Transverse colon (tissue), 4 donors: ENCODE measurements around the gene B4GALNT3. TPM values are rescaled to one million over a fixed set of nuclear protein-coding genes. Genes with fewer than 3 reads are reported as not detected.

Experiments
- DNase-seq: peaks from one replicate; pipeline ENCODE4 v3.0.0-alpha.2; 2019
- H3K27ac ChIP-seq, 4 donors: fragments of 200-600 bp; sonication (generic); 2 replicates each; pipeline ENCODE4 v1.5.1; 2016 to 2018; ENCODE audit warnings: inconsistent platforms in 4 of 4
- H3K27me3 ChIP-seq: fragments of 200-600 bp; sonication (generic); 2 replicates; pipeline ENCODE4 v1.5.1; 2017; ENCODE audit warnings: inconsistent platforms
- H3K36me3 ChIP-seq, 4 donors: fragments of 200-600 bp; sonication (generic); 2 replicates each; pipeline ENCODE4 v1.5.1; 2017 to 2019; ENCODE audit warnings: inconsistent platforms in 4 of 4
- H3K4me1 ChIP-seq, 4 donors: fragments of 200-600 bp; sonication (generic); 2 replicates each; pipeline ENCODE4 v1.5.1; 2017 to 2020; ENCODE audit warnings: inconsistent platforms in 4 of 4
- H3K4me3 ChIP-seq, 4 donors: fragments of 200-600 bp; sonication (generic); 1 replicate in 1 of 4; 2 replicates in 3 of 4; pipeline versions ENCODE4 v1.5.1 to v1.6.1; 2017 to 2019; ENCODE audit warnings: inconsistent platforms in 4 of 4
- H3K9me3 ChIP-seq, 2 donors: fragments of 200-600 bp; sonication (generic); 2 replicates each; pipeline ENCODE4 v1.5.1; 2017 to 2019; ENCODE audit warnings: inconsistent platforms in 2 of 2
- EP300 ChIP-seq: sonication (generic); formaldehyde crosslinking; IDR thresholded peaks from one replicate; pipeline ENCODE4 v1.6.1; 2017; ENCODE audit warnings: antibody characterized with exemption, low read depth
- POLR2A ChIP-seq: fragments of 450-650 bp; IDR thresholded peaks from one replicate; pipeline ENCODE4 v1.6.1; 2016; ENCODE audit warnings: antibody characterized with exemption, mild to moderate bottlenecking, moderate library complexity
- POLR2AphosphoS5 ChIP-seq, 3 donors: sonication (generic); formaldehyde crosslinking; IDR thresholded peaks; one replicate each; pipeline ENCODE4 v1.6.1; 2016; ENCODE audit warnings: antibody characterized with exemption in 3 of 3
- WGBS, 2 donors: methylation state at CpG; one replicate each; pipeline ENCODE4 v1.1.5; 2018; ENCODE audit warnings: low coverage in 1 of 2; 5-methylcytosine and 5-hydroxymethylcytosine counted together
- in situ Hi-C, 4 donors: fragments of 200-750 bp; cut with MboI; loops; one replicate each; pipeline versions ENCODE4 v1.15.0 to v1.15.1; 2017; ENCODE audit warnings: low sequenced_read_pairs in 3 of 4, low pct_ligation_motif_present in 1 of 4, low pct_unique_long_range_greater_than_20kb in 1 of 4
- intact Hi-C: fragments of 100-400 bp; cut with DNase I; formaldehyde crosslinking; loops from one replicate; pipeline ENCODE4 v1.15.1; 2023; ENCODE audit warnings: low total_unique reads
- total RNA-seq, 4 donors: library from RNA; depleted of rRNA; stranded (reverse); fragments of >200 nt; gene quantifications; one replicate each; pipeline ENCODE4 v1.1.0, GENCODE V29; 2016
- TF ChIP-seq, protein P1 (sequence below), 5 experiments: fragments of 200-600 bp in 3 of 5; fragments of 450-650 bp in 2 of 5; sonication (generic) in 3 of 5; IDR thresholded peaks; 1 replicate in 2 of 5; 2 replicates in 3 of 5; pipeline ENCODE4 v1.5.1; 2016 to 2017; ENCODE audit warnings: antibody characterized with exemption in 5 of 5, inconsistent platforms in 3 of 5, mild to moderate bottlenecking in 2 of 5, moderate library complexity in 1 of 5

B4GALNT3 gene
- total RNA-seq, 4 donors from 2014 or later, result 49.8 to 166 (median 93.4) TPM

DNA sequence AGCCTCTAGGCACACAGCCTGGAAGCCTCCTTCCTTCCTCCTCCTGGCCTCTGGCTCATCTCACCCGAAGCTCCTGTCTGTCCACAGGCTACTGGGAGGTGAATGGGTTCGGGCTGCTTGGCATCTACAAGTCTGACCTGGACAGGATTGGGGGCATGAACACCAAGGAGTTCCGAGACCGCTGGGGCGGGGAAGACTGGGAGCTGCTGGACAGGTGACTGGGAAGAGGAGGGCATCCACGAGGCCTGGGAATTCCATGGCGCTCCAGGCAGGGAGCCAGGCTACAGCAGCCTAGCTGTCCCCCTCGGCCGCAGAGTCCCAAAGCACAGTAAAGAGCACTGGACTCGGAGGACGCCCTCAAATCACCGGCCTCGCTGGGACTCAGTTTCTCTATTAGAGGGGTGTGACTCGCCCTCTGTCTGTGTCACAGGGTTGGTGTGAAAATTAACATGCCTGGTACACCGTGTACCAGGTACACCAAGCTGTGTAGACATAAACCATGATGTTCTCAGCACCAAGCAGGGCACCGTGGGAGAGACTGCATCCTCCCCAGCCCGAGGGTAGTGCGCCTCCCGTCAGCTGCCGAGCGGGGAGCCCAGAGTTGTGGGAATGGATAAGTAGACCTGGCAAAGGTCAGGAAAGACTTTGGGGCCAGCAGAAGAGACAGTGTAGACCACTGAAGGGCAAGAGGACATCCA lies 99.6 kb downstream of the B4GALNT3 start:
- Histone ChIP-seq H3K4me3 (no peak overlapping the region), H3K36me3 (no peaks in the 10 kb centered on the region), H3K9me3 (no peaks in the 10 kb centered on the region), H3K27me3 (no peaks in the 10 kb centered on the region), H3K4me1 (no peaks in the 10 kb centered on the region), H3K27ac (no peak overlapping the region)
- intact Hi-C loops, result no loop called here
- 89% methylated on average over 21 of the region's 21 CpGs; no CpG with 5 or more reads in 1 of the 2 donors for WGBS, 2 donors
- no peak for DNase-seq
- TF ChIP-seq, protein P1, sequence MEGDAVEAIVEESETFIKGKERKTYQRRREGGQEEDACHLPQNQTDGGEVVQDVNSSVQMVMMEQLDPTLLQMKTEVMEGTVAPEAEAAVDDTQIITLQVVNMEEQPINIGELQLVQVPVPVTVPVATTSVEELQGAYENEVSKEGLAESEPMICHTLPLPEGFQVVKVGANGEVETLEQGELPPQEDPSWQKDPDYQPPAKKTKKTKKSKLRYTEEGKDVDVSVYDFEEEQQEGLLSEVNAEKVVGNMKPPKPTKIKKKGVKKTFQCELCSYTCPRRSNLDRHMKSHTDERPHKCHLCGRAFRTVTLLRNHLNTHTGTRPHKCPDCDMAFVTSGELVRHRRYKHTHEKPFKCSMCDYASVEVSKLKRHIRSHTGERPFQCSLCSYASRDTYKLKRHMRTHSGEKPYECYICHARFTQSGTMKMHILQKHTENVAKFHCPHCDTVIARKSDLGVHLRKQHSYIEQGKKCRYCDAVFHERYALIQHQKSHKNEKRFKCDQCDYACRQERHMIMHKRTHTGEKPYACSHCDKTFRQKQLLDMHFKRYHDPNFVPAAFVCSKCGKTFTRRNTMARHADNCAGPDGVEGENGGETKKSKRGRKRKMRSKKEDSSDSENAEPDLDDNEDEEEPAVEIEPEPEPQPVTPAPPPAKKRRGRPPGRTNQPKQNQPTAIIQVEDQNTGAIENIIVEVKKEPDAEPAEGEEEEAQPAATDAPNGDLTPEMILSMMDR (IDR thresholded peaks at IDR 0.05), result no peak
- no peak for TF ChIP-seq POLR2AphosphoS5 (IDR thresholded peaks at IDR 0.05)
- TF ChIP-seq EP300, result no peak
- no peak for TF ChIP-seq POLR2A
- in situ Hi-C loops, result loop anchor here in 1 of 4 donors (25.0 kb wide), 2 partner anchors 253 to 378 kb away; partner anchors contain the start of gene RAD52

DNA sequence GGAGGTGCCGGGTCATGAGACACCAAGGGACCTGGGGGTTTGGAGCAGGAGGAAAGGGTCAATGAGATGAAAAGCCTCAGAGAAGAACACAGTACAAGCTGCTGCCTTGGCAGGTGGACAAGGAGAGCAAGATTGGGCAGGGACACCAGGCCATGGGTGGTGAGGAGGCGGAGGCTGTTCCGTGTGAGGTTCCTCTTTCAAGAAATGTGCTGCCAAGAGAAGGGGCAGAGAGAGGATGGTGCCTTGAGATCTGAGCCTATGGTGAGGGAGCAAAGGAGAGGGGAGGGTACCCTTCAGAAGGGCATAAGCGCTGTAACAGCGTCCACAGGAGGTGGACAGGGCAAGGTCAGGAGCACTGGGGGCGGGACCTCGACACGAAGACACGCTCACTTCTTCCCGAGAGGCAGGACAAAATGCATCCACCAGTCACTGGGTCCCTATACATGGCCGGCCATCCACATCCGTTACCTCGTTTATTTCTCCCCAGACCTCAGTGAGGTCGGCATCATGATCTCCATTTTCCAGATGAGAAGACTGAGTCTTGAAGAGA lies 100.2 kb downstream of the B4GALNT3 start:
- Histone ChIP-seq H3K4me3 (no peak overlapping the region), H3K36me3 (no peaks in the 10 kb centered on the region), H3K27me3 (no peaks in the 10 kb centered on the region), H3K27ac (no peak overlapping the region), H3K4me1 (no peaks in the 10 kb centered on the region), H3K9me3 (no peaks in the 10 kb centered on the region)
- intact Hi-C loops, result no loop called here
- no peak for TF ChIP-seq POLR2A
- TF ChIP-seq EP300, result no peak
- TF ChIP-seq, protein P1 (IDR thresholded peaks at IDR 0.05), result no peak
- no peak for TF ChIP-seq POLR2AphosphoS5 (IDR thresholded peaks at IDR 0.05)
- in situ Hi-C loops, result loop anchor here in 2 of 4 donors (10.0 to 25.0 kb wide), 3 partner anchors 252 to 385 kb away; partner anchors contain the start of gene RAD52 (in 2 of the 2)
- 68 to 81% methylated on average over 3 to 14 of the region's 14 CpGs for WGBS, 2 donors
- no peak for DNase-seq

DNA sequence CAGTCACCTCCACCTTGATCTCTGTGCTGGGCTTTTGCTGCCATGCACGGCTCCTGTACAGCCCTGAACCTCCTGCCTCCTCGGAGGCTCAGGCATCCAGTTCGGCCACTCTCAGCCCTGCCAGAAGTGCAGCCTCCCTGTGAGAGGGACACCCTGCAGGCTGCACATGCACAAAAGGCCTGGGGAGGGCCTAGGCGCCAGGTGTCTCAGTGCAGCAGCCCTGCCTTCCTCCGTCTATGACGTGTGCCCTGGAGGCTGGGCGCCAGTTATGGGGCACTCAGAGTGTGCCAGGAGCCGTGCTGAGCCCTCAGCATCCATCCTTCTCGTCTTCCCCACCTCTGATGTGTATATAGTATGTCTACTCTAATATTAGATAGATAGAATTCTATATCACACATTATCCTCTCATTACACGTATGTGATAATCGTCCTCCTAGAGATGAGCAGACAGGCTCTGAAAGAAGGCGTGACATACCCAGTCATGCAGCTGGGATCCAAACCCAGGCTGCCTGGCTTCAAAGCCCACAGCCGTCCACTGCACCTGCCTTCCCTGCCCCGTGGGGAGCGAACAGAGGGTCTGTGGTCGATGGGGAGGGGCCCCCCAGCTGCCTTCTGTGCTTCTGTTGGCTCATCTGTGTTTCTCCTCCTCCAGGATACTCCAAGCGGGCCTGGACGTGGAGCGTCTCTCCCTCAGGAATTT lies 101.1 kb downstream of the B4GALNT3 start:
- in situ Hi-C loops, result loop anchor here in 2 of 4 donors (10.0 to 25.0 kb wide), 3 partner anchors 251 to 384 kb away; partner anchors contain the start of gene RAD52 (in 2 of the 2)
- DNase-seq, result no peak
- Histone ChIP-seq H3K4me3 (no peak overlapping the region), H3K36me3 (no peaks in the 10 kb centered on the region), H3K27me3 (no peaks in the 10 kb centered on the region), H3K4me1 (no peaks in the 10 kb centered on the region), H3K9me3 (no peaks in the 10 kb centered on the region), H3K27ac (no peak overlapping the region)
- intact Hi-C loops, result no loop called here
- TF ChIP-seq, protein P1 (IDR thresholded peaks at IDR 0.05), result no peak
- no peak for TF ChIP-seq POLR2A
- WGBS, 2 donors, result 83% methylated on average over 19 of the region's 19 CpGs; no CpG with 5 or more reads in 1 of the 2 donors

DNA sequence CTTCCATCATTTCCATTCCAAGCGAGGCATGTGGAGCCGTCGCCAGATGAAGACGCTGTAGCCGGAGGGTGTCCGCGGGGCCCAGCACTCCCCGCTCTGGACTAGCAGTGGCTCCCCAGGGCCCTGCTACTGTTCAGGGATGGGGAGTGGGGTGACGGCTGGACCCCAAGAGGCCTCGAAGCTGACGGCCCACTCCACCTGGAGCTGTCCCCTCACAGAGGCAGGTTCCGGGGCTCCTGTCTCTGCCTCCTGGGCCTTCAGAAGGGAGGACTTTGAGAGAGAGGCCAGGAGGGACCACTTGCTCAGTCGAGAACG lies 101.6 kb downstream of the B4GALNT3 start:
- TF ChIP-seq EP300 (no peak), POLR2AphosphoS5 (IDR thresholded peaks at IDR 0.05) (no peak), POLR2A (no peak)
- TF ChIP-seq, protein P1 (IDR thresholded peaks at IDR 0.05), result no peak
- in situ Hi-C loops (loop anchor here in 2 of 4 donors (10.0 to 25.0 kb wide), 3 partner anchors 251 to 383 kb away; partner anchors contain the start of gene RAD52 (in 2 of the 2)), intact Hi-C loops (no loop called here)
- H3K4me3 ChIP-seq, result no peak overlapping the region
- no peaks in the 10 kb centered on the region for H3K4me1 ChIP-seq
- no peaks in the 10 kb centered on the region for H3K27me3 ChIP-seq
- no peaks in the 10 kb centered on the region for H3K36me3 ChIP-seq
- WGBS, 2 donors, result 90% methylated on average over 14 of the region's 14 CpGs; no CpG with 5 or more reads in 1 of the 2 donors
- no peak for DNase-seq
- no peaks in the 10 kb centered on the region for H3K9me3 ChIP-seq
- no peak overlapping the region for H3K27ac ChIP-seq
